ENCODE results near the gene HTR3A.

- TF ChIP-seq CTCF (conservative IDR thresholded peaks at IDR 0.05 in 1 of 2, IDR thresholded peaks at IDR 0.05 in 1 of 2; ENCODE audit: extremely low read depth in 1 of 2, insufficient read depth in 1 of 2, low read depth in 1 of 2, low read length in 2 of 2), result no peak
- no peak for TF ChIP-seq EZH2 (IDR thresholded peaks at IDR 0.05; ENCODE audit: borderline replicate concordance, low read length)
These were observed 16.3 kb downstream of the HTR3A start for GRCh38 chr11:113991170-113991569.
